Glutamatergic neuron (in vitro differentiated cells): Measurements from ENCODE around the gene SPACDR. TPM values are rescaled to one million over a fixed set of nuclear protein-coding genes. Genes with fewer than 3 reads are reported as not detected.

Experiments used
- DNase-seq: peaks from one replicate; pipeline ENCODE4 v3.0.0; 2022
- H3K27ac Mint-ChIP-seq: one replicate; pipeline ENCODE4 v1.8.0; 2020; ENCODE audit warnings: mild to moderate bottlenecking, mixed read lengths, inconsistent platforms; ENCODE audit not compliant: unreplicated experiment
- H3K27me3 Mint-ChIP-seq: one replicate; pipeline ENCODE4 v1.8.0; 2020; ENCODE audit warnings: mild to moderate bottlenecking, moderate library complexity, mixed read lengths, inconsistent platforms; ENCODE audit not compliant: unreplicated experiment
- H3K36me3 Mint-ChIP-seq: one replicate; pipeline ENCODE4 v1.8.0; 2020; ENCODE audit warnings: mild to moderate bottlenecking, mixed read lengths, inconsistent platforms; ENCODE audit not compliant: unreplicated experiment
- H3K4me1 Mint-ChIP-seq: one replicate; pipeline ENCODE4 v1.8.0; 2020; ENCODE audit warnings: mild to moderate bottlenecking, low read depth, mixed read lengths, inconsistent platforms; ENCODE audit not compliant: unreplicated experiment
- H3K4me3 Mint-ChIP-seq: one replicate; pipeline ENCODE4 v1.8.0; 2020; ENCODE audit warnings: mild to moderate bottlenecking, mixed read lengths, inconsistent platforms; ENCODE audit not compliant: unreplicated experiment
- H3K9me3 Mint-ChIP-seq: one replicate; pipeline ENCODE4 v1.8.0; 2020; ENCODE audit warnings: mild to moderate bottlenecking, moderate library complexity, mixed read lengths, inconsistent platforms; ENCODE audit not compliant: unreplicated experiment
- total RNA-seq: library from RNA; stranded (reverse); fragmentation: NEBNext Ultra II Directional; extraction: Animal tissue kit (Norgen Biotek cat#: 25700); gene quantifications from one replicate; pipeline ENCODE4 v1.2.1, GENCODE V29; 2021; ENCODE audit not compliant: unreplicated experiment
- TF ChIP-seq, protein P1 (sequence below): fragments of 200-600 bp; sonication (generic); IDR thresholded peaks from one replicate; pipeline ENCODE4 v1.5.0; 2021; ENCODE audit not compliant: partially characterized antibody, unreplicated experiment

Gene SPACDR
- total RNA-seq, 1 donor from 2014 or later = 1.7 TPM

DNA sequence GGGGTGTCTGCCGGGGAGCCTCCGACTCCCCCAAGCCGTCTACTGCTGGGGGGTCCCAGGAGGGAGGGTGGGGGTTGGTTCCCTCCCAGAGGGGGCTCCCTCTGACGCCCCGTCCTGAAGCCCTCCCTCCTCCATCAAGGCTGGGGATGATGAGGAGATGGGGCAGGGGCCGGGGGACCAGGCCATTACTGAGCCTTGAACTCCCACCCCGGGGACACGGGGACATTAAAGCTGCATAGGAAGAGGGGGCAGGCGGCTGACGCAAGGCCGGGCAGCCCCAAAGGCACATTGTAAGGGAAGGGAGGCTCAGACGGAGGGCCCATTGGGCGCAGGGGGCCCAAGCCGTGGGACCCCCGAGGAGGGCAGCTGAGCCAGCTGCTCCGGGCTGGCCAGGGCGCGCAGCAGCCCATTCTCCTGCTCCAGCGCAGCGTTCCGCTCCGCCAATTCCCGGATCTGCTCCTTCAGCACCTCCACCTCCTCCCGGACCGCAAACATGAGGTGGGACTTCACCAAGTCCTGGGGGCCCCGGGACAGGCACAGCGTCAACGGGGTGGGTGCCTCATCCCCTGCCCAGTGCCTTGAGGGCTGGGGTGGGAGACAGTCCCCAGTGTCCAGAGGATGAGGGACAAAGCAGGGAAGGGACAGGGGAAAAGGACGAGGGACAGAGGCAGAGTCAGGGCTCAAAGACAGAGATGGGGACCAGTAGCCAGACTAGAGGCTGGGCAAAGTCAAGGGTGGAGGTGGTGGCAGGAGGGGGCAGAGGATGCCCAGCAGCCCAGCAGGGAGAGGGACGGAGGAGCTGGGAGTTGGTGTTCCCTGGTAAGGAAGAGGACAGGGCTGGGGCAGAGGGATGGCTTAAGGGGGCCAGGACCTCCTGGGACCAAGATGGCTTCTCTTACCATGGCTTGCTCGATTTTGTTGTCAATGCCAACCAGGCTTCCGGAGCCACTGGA lies 2.9 kb upstream of the SPACDR start:
- H3K9me3 Mint-ChIP-seq = peaks cover 3% of the 10 kb centered on the region
- no peak overlapping the region for H3K4me3 Mint-ChIP-seq
- DNase-seq = no peak
- H3K36me3 Mint-ChIP-seq = no peaks in the 10 kb centered on the region
- H3K27ac Mint-ChIP-seq = no peak overlapping the region
- H3K27me3 Mint-ChIP-seq = peaks cover 4% of the 10 kb centered on the region
- TF ChIP-seq, protein P1, sequence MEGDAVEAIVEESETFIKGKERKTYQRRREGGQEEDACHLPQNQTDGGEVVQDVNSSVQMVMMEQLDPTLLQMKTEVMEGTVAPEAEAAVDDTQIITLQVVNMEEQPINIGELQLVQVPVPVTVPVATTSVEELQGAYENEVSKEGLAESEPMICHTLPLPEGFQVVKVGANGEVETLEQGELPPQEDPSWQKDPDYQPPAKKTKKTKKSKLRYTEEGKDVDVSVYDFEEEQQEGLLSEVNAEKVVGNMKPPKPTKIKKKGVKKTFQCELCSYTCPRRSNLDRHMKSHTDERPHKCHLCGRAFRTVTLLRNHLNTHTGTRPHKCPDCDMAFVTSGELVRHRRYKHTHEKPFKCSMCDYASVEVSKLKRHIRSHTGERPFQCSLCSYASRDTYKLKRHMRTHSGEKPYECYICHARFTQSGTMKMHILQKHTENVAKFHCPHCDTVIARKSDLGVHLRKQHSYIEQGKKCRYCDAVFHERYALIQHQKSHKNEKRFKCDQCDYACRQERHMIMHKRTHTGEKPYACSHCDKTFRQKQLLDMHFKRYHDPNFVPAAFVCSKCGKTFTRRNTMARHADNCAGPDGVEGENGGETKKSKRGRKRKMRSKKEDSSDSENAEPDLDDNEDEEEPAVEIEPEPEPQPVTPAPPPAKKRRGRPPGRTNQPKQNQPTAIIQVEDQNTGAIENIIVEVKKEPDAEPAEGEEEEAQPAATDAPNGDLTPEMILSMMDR = no peak
- H3K4me1 Mint-ChIP-seq = no peaks in the 10 kb centered on the region

DNA sequence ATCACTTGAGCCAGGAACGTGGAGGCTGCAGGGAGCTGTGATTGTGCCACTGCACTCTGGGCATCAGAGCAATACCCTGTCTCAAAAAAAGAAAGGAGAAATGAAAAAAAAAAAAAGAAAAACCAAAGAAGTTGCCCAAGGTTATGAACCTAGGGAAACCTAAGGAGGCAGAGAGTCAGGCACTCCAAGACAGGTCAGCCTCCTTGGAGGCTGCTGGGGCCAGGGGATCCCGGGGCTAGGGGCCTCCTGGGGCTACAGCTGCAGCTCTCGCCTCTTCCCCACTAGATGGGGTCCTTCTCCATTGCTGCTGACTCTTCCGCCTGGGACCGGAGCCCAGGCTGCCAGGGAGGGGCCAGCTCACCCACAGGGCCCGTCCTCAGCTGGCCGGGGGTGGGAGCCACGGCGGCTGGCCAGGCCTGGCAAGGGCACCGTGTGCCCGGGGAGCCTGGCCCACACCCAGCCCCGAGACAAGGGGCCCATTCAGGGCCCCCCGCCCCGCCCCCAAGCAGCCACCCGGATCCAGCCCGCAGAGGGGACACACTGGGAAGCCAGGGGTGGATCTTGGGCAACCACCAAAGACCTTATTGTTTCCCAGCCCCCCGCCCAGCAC lies 1.7 kb upstream of the SPACDR start:
- no peak for DNase-seq
- Mint-ChIP-seq H3K4me3 (no peak overlapping the region), H3K36me3 (no peaks in the 10 kb centered on the region), H3K27me3 (peaks cover 2% of the 10 kb centered on the region), H3K27ac (no peak overlapping the region), H3K9me3 (peaks cover 2% of the 10 kb centered on the region), H3K4me1 (no peaks in the 10 kb centered on the region)
- TF ChIP-seq, protein P1 = peak; percentile 34

DNA sequence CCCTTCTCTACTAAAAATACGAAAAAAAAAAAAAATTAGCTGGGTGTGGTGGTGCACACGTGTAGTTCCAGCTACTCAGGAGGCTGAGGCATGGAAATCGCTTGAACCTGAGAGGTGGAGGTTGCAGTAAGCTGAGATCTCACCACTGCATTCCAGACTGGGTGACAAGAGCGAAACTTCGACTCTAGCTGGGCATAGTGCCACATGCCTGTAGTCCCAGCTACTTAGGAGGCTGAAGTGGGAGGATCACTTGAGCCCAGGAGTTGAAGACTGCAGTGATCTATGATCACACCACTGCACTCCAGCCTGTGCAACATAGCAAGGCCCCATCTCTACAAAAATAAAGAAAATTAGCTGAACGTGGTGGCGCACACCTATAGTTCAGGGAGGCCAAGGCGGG lies 1.2 kb upstream of the SPACDR start:
- no peak for DNase-seq
- Mint-ChIP-seq H3K27ac (no peak overlapping the region), H3K36me3 (no peaks in the 10 kb centered on the region), H3K4me3 (no peak overlapping the region), H3K4me1 (no peaks in the 10 kb centered on the region), H3K27me3 (peaks cover 2% of the 10 kb centered on the region), H3K9me3 (peaks cover 2% of the 10 kb centered on the region)
- TF ChIP-seq, protein P1 = no peak

DNA sequence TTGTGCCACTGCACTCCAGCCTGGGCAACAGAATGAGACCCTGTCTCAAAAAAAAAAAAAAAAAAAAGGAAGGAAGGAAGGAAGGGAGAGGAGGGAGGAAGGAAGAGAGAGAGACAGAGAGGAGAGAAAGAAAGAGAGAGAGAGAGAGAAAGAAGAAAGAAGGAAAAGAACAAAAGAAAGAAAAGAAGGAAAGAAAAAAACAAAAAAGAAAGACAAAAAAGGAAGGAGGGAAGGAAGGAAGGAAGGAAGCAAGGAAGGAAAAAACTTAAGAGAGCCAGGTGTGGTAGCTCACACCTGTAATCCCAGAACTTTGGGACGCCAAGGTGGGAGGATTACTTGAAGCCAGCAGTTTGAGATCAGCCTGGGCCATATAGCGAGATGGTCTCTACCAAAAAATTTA lies 731 bp upstream of the SPACDR start:
- TF ChIP-seq, protein P1 = no peak
- Mint-ChIP-seq H3K4me1 (no peaks in the 10 kb centered on the region), H3K36me3 (no peaks in the 10 kb centered on the region), H3K27me3 (peaks cover 2% of the 10 kb centered on the region), H3K27ac (no peak overlapping the region), H3K4me3 (no peak overlapping the region), H3K9me3 (peaks cover 2% of the 10 kb centered on the region)
- no peak for DNase-seq

DNA sequence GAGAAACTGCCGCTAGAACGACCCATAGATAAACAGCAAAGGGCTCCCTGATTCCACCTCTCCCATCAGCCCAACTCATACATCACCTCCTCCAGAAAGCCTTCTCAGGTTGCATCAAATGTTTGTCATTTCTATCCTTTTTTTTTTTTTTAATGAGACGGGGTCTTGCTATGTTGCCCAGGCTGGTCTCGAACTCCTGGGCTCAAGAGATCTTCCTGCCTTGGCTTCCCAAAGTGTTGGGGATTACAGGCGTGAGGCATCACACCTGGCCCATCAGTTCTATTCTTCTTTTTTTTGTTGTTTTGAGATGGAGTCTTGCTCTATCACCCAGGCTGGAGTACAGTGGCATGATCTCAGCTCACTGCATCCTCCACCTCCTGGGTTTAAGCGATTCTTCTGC lies 7.0 kb downstream of the SPACDR start:
- H3K27me3 Mint-ChIP-seq = peaks cover 1% of the 10 kb centered on the region
- no peak overlapping the region for H3K27ac Mint-ChIP-seq
- peaks cover 2% of the 10 kb centered on the region for H3K4me1 Mint-ChIP-seq
- DNase-seq = no peak
- no peaks in the 10 kb centered on the region for H3K36me3 Mint-ChIP-seq
- H3K9me3 Mint-ChIP-seq = no peaks in the 10 kb centered on the region
- TF ChIP-seq, protein P1 = no peak
- no peak overlapping the region for H3K4me3 Mint-ChIP-seq
